SH-SY5Y (cell line): ENCODE data around the gene LPGAT1.

Experiments
- GATA2 ChIP-seq: IDR thresholded peaks from 2 replicates; pipeline ENCODE4 v1.6.1; 2011; ENCODE audit warnings: mild to moderate bottlenecking, low read depth, low read length
- GATA3 ChIP-seq: IDR thresholded peaks from 2 replicates; pipeline ENCODE4 v1.6.1; 2011; ENCODE audit warnings: low read depth, mild to moderate bottlenecking, low read length, moderate library complexity

DNA sequence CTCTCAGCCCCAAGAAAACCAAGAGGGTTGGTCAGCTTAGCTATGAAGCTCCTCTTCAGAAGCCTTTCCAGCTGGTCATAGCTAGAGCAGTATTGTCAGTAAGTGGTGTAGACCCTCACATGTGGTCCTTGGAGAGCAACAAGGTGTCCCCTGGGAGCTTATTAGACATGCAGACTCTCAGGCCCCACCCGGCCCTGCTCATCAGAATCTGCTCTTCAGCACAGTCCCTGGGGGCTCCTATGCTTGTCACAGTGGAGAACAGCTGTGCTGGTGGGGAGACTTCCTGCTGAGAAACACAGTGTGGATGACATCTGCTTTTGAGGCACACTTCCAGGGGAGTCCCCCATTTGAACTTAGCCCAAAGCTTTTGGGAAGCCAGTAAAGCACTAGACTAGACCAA, 133.2 kb downstream of the LPGAT1 start:
- TF ChIP-seq GATA2 (no peak), GATA3 (no peak)
